IPS-11a (cell line): ENCODE measurements around the gene FAT2.
"Not testable (repeated sequence)": the region's sequence is repeated elsewhere in the genome, so short reads cannot be mapped to it uniquely, and the experiment has no call there.

Experiments used
- H3K4me3 ChIP-seq: one replicate; pipeline ENCODE4 v1.5.1; 2013; ENCODE audit warnings: low read depth, low read length, control low read depth

The FAT2 gene

GRCh38 chr5:151581812-151582583, 9.1 kb downstream of the FAT2 start:
- H3K4me3 ChIP-seq, result no peak overlapping the region

- H3K4me3 ChIP-seq, result no peak overlapping the region
Observed at GRCh38 chr5:151581347-151581746, 9.8 kb downstream of the FAT2 start.

GRCh38 chr5:151580858-151581257, 10.3 kb downstream of the FAT2 start:
- H3K4me3 ChIP-seq, result no peak overlapping the region

GRCh38 chr5:151580239-151580638, 10.9 kb downstream of the FAT2 start:
- H3K4me3 ChIP-seq, result no peak overlapping the region

- not testable (repeated sequence) for H3K4me3 ChIP-seq
Observed at GRCh38 chr5:151579146-151579545, 12.0 kb downstream of the FAT2 start.

- H3K4me3 ChIP-seq, result no peak overlapping the region
Observed at GRCh38 chr5:151578326-151579025, 12.7 kb downstream of the FAT2 start.

- H3K4me3 ChIP-seq, result no peak overlapping the region
Observed at GRCh38 chr5:151577566-151577965, 13.6 kb downstream of the FAT2 start.

- no peak overlapping the region for H3K4me3 ChIP-seq
Observed at GRCh38 chr5:151574444-151574996, 16.6 kb downstream of the FAT2 start.

GRCh38 chr5:151572657-151573368, 18.3 kb downstream of the FAT2 start:
- no peak overlapping the region for H3K4me3 ChIP-seq

GRCh38 chr5:151571270-151572173, 19.6 kb downstream of the FAT2 start:
- H3K4me3 ChIP-seq, result no peak overlapping the region

GRCh38 chr5:151570512-151571269, 20.4 kb downstream of the FAT2 start:
- no peak overlapping the region for H3K4me3 ChIP-seq

GRCh38 chr5:151570058-151570457, 21.1 kb downstream of the FAT2 start:
- H3K4me3 ChIP-seq, result no peak overlapping the region

- no peak overlapping the region for H3K4me3 ChIP-seq
Observed at GRCh38 chr5:151569132-151570046, 21.7 kb downstream of the FAT2 start.

GRCh38 chr5:151568036-151568435, 23.1 kb downstream of the FAT2 start:
- no peak overlapping the region for H3K4me3 ChIP-seq

GRCh38 chr5:151565971-151566370, 25.2 kb downstream of the FAT2 start:
- H3K4me3 ChIP-seq, result no peak overlapping the region

- H3K4me3 ChIP-seq, result no peak overlapping the region
Observed at GRCh38 chr5:151562019-151562707, 29.0 kb downstream of the FAT2 start.

- H3K4me3 ChIP-seq, result no peak overlapping the region
Observed at GRCh38 chr5:151557951-151558350, 33.2 kb downstream of the FAT2 start.

GRCh38 chr5:151557466-151557865, 33.7 kb downstream of the FAT2 start:
- H3K4me3 ChIP-seq, result no peak overlapping the region
